HG03378 (cell line): ENCODE data around the gene STC2.

Experiments used
- ATAC-seq: cut with Tn5 transposase; IDR thresholded peaks from one replicate; pipeline ENCODE4 v1.9.1; 2021; ENCODE audit warnings: mild to moderate bottlenecking, moderate library complexity; ENCODE audit not compliant: unreplicated experiment

The STC2 gene

GRCh38 chr5:173314166-173314952 lies 13.9 kb downstream of the STC2 start:
- no peak for ATAC-seq

- ATAC-seq = no peak
Measured at GRCh38 chr5:173313351-173313801, 14.8 kb downstream of the STC2 start.

GRCh38 chr5:173312821-173313220 lies 15.4 kb downstream of the STC2 start:
- ATAC-seq = no peak

GRCh38 chr5:173311818-173312585 lies 16.2 kb downstream of the STC2 start:
- no peak for ATAC-seq

- ATAC-seq = no peak
Measured at GRCh38 chr5:173310861-173311785, 17.1 kb downstream of the STC2 start.

- ATAC-seq = no peak
Measured at GRCh38 chr5:173310218-173310769, 17.9 kb downstream of the STC2 start.

GRCh38 chr5:173309731-173310130 lies 18.5 kb downstream of the STC2 start:
- ATAC-seq = no peak

- no peak for ATAC-seq
Measured at GRCh38 chr5:173308226-173308625, 20.0 kb downstream of the STC2 start.

GRCh38 chr5:173307695-173308094 lies 20.5 kb downstream of the STC2 start:
- no peak for ATAC-seq

GRCh38 chr5:173306695-173307094 lies 21.5 kb downstream of the STC2 start:
- ATAC-seq = no peak

- no peak for ATAC-seq
Measured at GRCh38 chr5:173304591-173304988, 23.6 kb downstream of the STC2 start.

- no peak for ATAC-seq
Measured at GRCh38 chr5:173303878-173304590, 24.2 kb downstream of the STC2 start.

GRCh38 chr5:173302546-173303155 lies 25.6 kb downstream of the STC2 start:
- ATAC-seq = no peak

- no peak for ATAC-seq
Measured at GRCh38 chr5:173301695-173302545, 26.3 kb downstream of the STC2 start.

- no peak for ATAC-seq
Measured at GRCh38 chr5:173300389-173301047, 27.7 kb downstream of the STC2 start.

GRCh38 chr5:173299820-173300219 lies 28.4 kb downstream of the STC2 start:
- ATAC-seq = no peak

- ATAC-seq = no peak
Measured at GRCh38 chr5:173298213-173298926, 29.8 kb downstream of the STC2 start.

GRCh38 chr5:173297813-173298212 lies 30.4 kb downstream of the STC2 start:
- no peak for ATAC-seq
